Left hindlimb (tissue), 1 donor: ENCODE data around the gene GREB1L.
"Not testable (repeated sequence)": the region's sequence is repeated elsewhere in the genome, so short reads cannot be mapped to it uniquely, and the experiment has no call there.

Experiments used
- DNase-seq: peaks from one replicate; pipeline ENCODE4 v3.0.0-alpha.2; 2018

GREB1L gene

DNA sequence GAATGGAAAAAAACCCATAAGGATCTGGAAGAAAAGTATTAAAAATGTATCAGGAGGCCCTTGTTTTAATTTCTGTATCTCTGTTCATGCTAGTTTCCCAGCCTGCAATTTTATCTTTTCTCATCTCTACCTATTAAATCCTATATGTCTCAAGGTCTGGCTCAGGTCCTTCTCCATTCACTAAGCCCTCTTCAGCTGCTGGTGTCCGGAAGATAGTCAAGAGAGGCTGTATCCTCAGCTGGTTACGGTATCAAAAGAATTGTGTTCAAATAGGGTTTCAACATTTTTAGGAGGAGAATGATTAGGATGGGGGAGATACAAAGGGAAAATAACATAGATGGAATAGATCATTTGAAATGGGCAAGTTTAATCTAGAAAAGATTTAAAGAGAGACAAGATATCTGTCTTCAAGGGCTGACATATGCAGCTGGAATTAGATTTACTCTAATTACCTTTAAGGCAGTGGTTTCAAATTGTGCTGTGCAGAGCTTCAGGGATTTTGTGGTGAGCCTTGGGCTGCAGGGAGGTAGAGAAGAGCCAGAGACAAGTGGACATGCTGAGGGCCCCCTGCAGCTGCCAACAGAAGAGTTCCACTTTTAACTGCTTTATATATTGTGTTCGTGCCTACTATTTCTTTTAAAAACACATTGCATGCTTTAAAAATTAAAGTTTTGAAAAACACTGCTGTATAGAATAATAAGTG is 24.1 kb downstream of the GREB1L start:
- no peak for DNase-seq

- DNase-seq, result no peak
These were observed 25.4 kb downstream of the GREB1L start for GRCh38 chr18:21267400-21267799.

- no peak for DNase-seq
These were observed 27.3 kb downstream of the GREB1L start for GRCh38 chr18:21269349-21269748.

DNA sequence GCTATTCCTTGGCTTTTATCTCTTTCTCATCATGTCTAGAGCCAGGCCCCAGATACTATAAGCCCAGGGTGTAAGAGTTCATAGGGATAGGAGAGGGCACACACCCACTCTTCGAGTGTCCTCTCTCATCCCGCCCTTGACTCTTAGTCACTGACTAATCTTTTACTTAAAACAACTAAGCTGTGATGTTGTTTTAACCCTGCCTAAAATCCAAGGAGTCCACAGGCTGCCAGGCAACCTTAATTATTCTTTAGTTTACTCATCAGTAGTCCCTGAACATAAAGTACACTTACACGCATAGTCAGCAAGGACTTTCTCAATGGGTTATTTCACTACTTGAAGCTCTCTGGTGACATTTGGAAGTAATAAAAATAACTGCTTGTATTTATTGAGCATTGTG is 28.4 kb downstream of the GREB1L start:
- no peak for DNase-seq

GRCh38 chr18:21272016-21272579 is 30.1 kb downstream of the GREB1L start:
- no peak for DNase-seq

GRCh38 chr18:21273568-21273967 is 31.5 kb downstream of the GREB1L start:
- DNase-seq, result no peak

DNA sequence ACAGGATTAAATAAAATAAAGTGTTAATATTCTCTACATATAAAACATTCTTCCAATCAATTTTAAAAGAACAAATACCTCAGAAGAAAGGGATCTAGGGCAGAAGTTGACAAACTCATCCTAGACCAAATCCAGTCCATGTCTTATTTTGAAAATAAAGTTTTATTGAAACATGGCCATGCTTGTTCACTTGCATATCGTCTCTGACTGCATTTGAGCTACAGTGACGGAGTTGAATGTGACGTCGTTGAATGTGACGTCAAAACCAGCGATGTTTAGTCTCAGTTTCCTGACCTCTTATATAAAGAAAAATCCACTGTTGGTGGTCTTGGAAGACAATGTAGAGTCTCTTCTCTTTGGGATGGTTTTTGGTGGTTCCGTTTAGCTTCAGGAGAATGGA is 33.6 kb downstream of the GREB1L start:
- DNase-seq, result no peak

- no peak for DNase-seq
These were observed 35.5 kb downstream of the GREB1L start for GRCh38 chr18:21277578-21277977.

DNA sequence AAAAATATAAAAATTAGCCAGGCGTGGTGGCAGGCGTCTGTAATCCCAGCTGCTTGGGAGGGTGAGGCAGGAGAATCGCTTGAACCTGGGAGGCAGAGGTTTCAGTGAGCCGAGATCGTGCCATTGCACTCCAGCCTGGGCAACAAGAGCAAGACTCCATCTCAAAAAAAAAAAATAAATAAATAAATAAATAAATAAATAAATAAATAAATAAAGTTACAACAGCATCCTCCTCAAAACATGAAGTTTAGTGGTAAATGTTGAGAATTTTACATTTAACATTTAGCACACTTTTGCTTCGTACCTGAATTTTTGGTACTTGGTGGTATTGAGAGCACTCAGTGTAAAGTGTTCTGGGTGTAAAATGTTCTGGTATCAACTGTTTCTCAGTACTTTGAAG is 36.2 kb downstream of the GREB1L start:
- DNase-seq, result not testable (repeated sequence)

DNA sequence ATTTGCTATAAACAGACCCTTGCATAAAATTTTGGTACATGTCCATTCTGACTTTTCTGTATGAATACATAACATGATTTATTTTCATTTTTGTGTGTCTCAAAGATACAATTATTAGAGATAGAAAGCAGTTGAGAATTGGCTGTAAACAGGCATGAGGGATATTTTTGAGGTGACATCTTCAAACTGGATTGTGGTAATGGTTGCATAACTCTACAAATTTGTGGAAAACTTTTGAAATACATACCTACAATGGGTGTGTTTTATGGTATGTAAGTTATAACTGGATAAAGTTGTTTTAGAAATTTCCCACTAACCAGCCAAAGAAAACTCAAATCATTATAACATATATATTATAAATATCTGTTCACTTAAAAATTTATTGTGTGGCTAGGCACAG is 39.6 kb downstream of the GREB1L start:
- no peak for DNase-seq

GRCh38 chr18:21284540-21284939 is 42.5 kb downstream of the GREB1L start:
- DNase-seq, result no peak

DNA sequence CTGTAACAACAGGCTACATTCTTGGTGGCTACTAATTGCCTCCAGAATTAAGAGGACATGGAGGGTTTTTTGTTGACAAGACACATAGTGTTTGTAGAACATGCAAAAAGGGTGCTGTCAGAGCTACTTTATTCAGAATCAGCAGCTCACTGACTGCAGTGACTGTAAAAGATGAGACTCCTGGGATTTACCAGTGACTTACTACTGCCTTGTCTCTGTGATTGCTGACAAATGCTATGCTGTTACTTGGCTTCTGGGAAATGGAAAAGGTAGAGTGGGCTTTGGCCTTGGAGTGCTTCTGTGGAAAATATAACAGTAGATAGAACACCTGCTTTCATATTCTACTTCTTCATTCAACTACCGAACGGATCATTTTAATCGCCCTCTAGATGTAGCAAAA is 47.8 kb downstream of the GREB1L start:
- DNase-seq, result no peak

DNA sequence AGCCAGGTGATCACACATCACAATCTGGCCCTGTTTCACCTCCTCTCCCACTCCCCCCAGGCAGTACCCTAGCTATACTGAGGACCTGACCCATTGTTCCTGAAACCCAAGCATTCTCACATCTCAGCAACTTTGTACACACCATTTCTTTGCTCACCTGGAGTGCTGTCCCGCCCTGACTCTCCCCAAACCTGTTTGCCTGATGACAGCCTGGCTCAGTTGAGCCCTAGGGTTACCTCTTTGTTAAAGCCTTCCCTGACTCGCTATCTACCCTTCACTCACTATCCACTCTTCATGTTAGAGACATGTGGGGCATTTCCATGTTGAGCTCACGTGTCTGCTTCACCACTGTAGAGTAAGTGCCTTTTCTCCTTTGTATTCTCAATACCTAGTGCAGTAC is 49.1 kb downstream of the GREB1L start:
- no peak for DNase-seq

- no peak for DNase-seq
These were observed 51.4 kb downstream of the GREB1L start for GRCh38 chr18:21293479-21293878.

GRCh38 chr18:21295101-21295500 is 53.1 kb downstream of the GREB1L start:
- DNase-seq, result no peak

DNA sequence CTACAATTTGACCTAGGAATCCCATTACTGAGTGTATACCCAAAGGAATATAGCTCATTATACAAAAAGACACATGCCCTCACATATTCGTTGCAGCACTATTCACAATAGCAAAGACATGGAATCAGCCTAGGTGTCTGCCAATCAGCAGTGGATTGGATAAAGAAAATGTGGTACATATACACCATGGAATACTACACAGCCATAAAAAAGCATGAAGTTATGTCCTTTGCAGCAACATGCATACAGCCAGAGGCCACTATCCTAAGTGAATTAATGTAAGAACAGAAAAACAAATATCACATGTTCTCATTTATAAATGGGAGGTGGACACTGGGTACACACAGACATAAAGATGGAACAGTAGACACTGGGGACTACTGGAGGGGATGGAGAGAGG is 54.0 kb downstream of the GREB1L start:
- DNase-seq, result no peak

DNA sequence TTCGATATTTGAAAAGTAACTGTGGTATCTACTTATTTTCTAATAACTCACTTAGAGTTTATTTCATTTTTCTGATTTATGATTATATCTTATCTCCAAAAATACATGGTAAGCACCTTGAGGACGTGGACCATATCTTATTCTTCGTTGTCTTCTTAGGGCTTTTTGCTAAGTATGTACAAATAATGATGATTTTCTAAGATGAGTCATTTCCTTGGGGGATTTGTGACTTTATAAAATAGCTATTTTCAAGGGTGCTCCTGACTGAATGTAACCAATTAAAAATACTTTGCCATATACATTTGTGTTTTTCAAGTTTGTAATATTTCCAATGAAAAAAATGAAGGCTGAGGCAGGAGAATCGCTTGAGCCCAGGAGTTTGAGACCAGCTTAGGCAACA is 56.3 kb downstream of the GREB1L start:
- no peak for DNase-seq

- DNase-seq, result no peak
These were observed 58.2 kb downstream of the GREB1L start for GRCh38 chr18:21300035-21300907.

- no peak for DNase-seq
These were observed 58.8 kb downstream of the GREB1L start for GRCh38 chr18:21300908-21301200.

DNA sequence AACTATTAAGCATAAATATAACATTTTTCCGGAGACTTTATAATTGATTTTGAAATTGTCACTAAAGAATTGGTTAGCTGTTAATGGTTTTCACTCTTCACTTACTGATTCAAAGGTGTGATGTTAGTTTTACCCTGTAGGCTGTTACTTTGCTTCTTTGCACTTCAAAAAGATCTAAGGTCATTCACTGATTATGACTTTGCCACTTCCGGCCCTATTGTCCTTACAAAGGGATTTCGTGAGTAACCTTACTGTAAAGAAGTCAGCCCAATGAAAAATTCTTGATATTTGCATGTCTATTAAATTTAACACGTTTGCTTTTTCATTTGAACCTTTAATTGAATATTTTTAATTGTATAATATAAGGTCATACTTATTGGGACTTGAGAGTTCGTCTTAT is 61.4 kb downstream of the GREB1L start:
- no peak for DNase-seq

- DNase-seq, result no peak
These were observed 61.9 kb downstream of the GREB1L start for GRCh38 chr18:21303895-21304294.

DNA sequence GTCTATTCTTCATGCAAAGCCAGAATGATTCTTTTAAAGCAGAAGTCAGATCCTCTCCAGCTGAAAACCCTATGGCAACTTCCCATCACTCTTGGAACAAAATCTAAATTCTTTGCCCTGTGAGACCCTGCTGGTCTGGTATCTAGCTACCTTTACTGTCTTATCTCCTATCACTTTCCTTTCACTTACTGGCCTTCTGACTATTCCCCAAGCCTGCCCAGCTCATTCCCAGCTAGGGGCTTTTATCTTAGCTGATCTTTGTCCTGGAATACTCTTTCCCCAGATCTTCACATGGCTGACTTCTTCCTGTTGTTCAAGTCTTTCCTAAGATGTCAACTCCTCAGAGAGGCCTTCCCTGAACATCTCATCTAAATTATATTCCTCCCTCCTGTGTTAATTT is 63.6 kb downstream of the GREB1L start:
- DNase-seq, result no peak

DNA sequence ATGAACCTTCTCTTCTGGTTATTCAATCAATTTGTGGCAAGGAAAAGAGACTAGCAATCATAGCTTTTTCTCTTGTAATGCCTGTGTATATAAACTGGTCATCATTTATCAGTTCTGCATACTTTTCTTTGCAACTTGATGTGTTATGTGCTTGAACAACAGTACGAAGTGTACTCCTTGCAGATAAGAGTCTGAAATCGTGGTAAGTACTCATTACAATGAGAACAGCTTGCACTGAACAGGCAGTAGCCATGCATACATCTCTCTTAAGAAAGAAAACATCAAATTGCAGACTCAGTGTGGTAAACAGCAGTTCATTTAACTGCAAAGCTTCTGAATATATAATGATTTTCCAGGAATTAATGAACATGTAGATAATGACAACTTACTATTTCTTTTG is 64.3 kb downstream of the GREB1L start:
- no peak for DNase-seq

- no peak for DNase-seq
These were observed 65.5 kb downstream of the GREB1L start for GRCh38 chr18:21307578-21307977.
